ENCODE measurements around the gene SARDH. TPM values are rescaled to one million over a fixed set of nuclear protein-coding genes. Genes with fewer than 3 reads are reported as not detected.

Gene SARDH
- total and polyA plus RNA-seq, 8 donors: 8.9 to 43.3 (median 20.5) TPM

GRCh38 chr9:133696071-133696472, 42.1 kb downstream of the SARDH start:
- 79 to 85% methylated on average over 12 of the region's 12 CpGs for WGBS, 2 donors
- H3K4me3 ChIP-seq: no peak overlapping the region
- no peaks in the 10 kb centered on the region for H3K4me1 ChIP-seq
- H3K27me3 ChIP-seq: no peaks in the 10 kb centered on the region
- peak in 2 of 6 donors; percentile 14 to 40 for DNase-seq
- H3K9me3 ChIP-seq: no peaks in the 10 kb centered on the region
- intact Hi-C loops (cut with DNase I): no loop called here
- no peak for ATAC-seq
- H3K36me3 ChIP-seq: peaks cover 0 to 15% (median 7%) of the 10 kb centered on the region in 3 donors
- FAIRE-seq: no peak
- no peak overlapping the region for H3K27ac ChIP-seq
- TF ChIP-seq, protein P1, sequence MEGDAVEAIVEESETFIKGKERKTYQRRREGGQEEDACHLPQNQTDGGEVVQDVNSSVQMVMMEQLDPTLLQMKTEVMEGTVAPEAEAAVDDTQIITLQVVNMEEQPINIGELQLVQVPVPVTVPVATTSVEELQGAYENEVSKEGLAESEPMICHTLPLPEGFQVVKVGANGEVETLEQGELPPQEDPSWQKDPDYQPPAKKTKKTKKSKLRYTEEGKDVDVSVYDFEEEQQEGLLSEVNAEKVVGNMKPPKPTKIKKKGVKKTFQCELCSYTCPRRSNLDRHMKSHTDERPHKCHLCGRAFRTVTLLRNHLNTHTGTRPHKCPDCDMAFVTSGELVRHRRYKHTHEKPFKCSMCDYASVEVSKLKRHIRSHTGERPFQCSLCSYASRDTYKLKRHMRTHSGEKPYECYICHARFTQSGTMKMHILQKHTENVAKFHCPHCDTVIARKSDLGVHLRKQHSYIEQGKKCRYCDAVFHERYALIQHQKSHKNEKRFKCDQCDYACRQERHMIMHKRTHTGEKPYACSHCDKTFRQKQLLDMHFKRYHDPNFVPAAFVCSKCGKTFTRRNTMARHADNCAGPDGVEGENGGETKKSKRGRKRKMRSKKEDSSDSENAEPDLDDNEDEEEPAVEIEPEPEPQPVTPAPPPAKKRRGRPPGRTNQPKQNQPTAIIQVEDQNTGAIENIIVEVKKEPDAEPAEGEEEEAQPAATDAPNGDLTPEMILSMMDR (IDR thresholded peaks at IDR 0.05): no peak

GRCh38 chr9:133694686-133695085, 43.5 kb downstream of the SARDH start:
- Histone ChIP-seq H3K27me3 (no peaks in the 10 kb centered on the region), H3K4me1 (no peaks in the 10 kb centered on the region), H3K27ac (no peak overlapping the region), H3K9me3 (no peaks in the 10 kb centered on the region), H3K4me3 (no peak overlapping the region), H3K36me3 (peaks cover 0 to 15% (median 7%) of the 10 kb centered on the region in 3 donors)
- 75 to 89% methylated on average over 3 of the region's 3 CpGs for WGBS, 2 donors
- intact Hi-C loops (cut with DNase I): no loop called here
- FAIRE-seq (no peak), ATAC-seq (no peak), DNase-seq (peak in 1 of 6 donors; percentile 5)
- TF ChIP-seq, protein P1 (IDR thresholded peaks at IDR 0.05): no peak

GRCh38 chr9:133693703-133694529, 44.2 kb downstream of the SARDH start:
- no peak overlapping the region for H3K27ac ChIP-seq
- DNase-seq (peak in 2 of 6 donors; percentile 29 to 56), ATAC-seq (no peak), FAIRE-seq (no peak)
- TF ChIP-seq, protein P1 (IDR thresholded peaks at IDR 0.05): no peak
- intact Hi-C loops (cut with DNase I): no loop called here
- no peak overlapping the region for H3K4me3 ChIP-seq
- peaks cover 0 to 15% (median 7%) of the 10 kb centered on the region in 3 donors for H3K36me3 ChIP-seq
- no peaks in the 10 kb centered on the region for H3K9me3 ChIP-seq
- WGBS, 2 donors: 86 to 93% methylated on average over 32 of the region's 32 CpGs
- H3K4me1 ChIP-seq: no peaks in the 10 kb centered on the region
- H3K27me3 ChIP-seq: no peaks in the 10 kb centered on the region

DNA sequence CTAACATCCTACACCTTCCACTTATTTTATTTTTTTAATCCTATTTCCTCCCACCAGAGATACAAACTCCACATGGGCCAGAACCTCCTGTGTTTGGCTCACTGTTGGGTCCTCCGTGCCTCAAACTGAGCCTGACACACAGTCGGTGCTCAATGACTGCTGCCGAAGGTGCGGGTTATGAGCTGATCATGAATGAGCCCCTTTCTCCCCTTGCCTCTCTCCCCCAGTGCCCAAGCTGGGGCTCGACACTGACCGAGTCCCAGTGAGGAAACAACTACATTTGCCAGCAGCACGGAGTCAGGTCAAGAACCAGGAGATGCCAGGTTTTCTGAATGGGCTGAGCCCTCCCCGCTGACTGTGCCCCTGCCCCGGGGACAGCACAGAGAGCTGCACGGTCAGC, 45.0 kb downstream of the SARDH start:
- H3K27ac ChIP-seq: no peak overlapping the region
- WGBS, 2 donors: 87 to 90% methylated on average over 10 of the region's 10 CpGs
- FAIRE-seq: no peak
- TF ChIP-seq, protein P1 (IDR thresholded peaks at IDR 0.05): no peak
- no peaks in the 10 kb centered on the region for H3K4me1 ChIP-seq
- H3K9me3 ChIP-seq: no peaks in the 10 kb centered on the region
- H3K27me3 ChIP-seq: no peaks in the 10 kb centered on the region
- intact Hi-C loops (cut with DNase I): no loop called here
- no peak for ATAC-seq
- peak in 1 of 6 donors; percentile 24 for DNase-seq
- H3K36me3 ChIP-seq: peaks cover 0 to 15% (median 7%) of the 10 kb centered on the region in 3 donors
- no peak overlapping the region for H3K4me3 ChIP-seq

Data from pancreas (tissue), 10 donors.